ENCODE data around the gene MRPL23. TPM values are rescaled to one million over a fixed set of nuclear protein-coding genes. Genes with fewer than 3 reads are reported as not detected.

MRPL23 gene
- total and polyA plus RNA-seq, 9 of the 15 experiments (the other 6 are each of a cell fraction or from before 2014, with no cell fraction given) = 0.44 to 109 (median 37.4) TPM

DNA sequence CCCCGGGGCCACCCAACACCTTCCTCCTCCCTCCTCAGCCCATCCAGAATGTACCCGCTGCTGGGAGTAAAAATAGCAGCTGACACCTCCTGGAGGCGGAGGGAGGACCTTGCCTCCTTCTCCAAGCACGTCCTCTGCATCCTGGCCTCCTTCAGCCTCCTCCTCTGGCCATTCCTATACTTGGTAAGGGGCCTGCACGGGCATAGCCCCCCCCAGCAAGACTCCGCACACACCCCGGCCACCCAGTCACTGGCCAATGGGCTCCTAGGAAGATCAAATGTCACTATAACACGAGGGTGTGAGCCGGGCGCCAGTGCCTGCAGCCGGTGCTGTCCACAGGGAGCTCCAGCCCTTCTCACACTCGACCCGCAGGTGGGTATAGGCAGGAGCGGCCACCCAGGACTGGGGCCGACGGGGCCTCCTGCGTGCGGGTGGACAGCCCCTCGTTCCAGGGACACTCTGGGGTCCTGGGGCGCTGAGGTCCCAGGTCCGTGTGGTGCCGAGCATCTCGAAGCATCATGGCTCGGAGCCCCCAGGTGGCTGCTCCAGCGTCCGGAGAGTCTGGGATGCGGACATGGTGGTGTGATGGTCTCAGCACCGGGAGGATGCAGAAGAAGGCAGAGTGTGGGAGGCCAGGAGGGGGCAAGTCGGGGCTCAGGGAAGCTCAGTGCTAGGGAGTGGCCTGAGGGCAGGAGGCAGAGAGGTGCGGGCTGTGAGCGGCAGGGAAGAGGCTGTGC, 27.6 kb upstream of the MRPL23 start, which contains the start of gene TNNT3:
Gene TNNT3 (plus strand): TSS at position 313 of the 737 bp plus-strand sequence. CDS start 3,172 bp downstream, outside the sequence.
- DNase-seq (ENCODE audit: extremely low read depth in 1 of 4, low spot score in 3 of 4) (no peak), ATAC-seq (peak; percentile 28; the same call in 1 of the 3 replicates), FAIRE-seq (no peak)
- peaks cover 14 to 56% of the 10 kb centered on the region in 2 experiments; a peak in 4 of 5 replicates for H3K27me3 ChIP-seq (ENCODE audit: control insufficient read depth in 2 of 2, insufficient read depth in 2 of 2, low read length in 2 of 2)
- H3K36me3 ChIP-seq (ENCODE audit: control insufficient read depth, insufficient read depth, low read length) = no peaks in the 10 kb centered on the region
- no TSS peak for BruUV-seq (replicated peaks)
- ChIA-PET POLR2A (interaction anchor here (0.6 kb wide), 1 partner anchor 11 kb away, joined by 4 read pairs; no protein-coding TSS in a partner anchor), CTCF (ENCODE audit: low intra/inter-chr PET ratio) (no interaction called here)
- H3K4me3 ChIP-seq = no peak within 1 kb of the TSS
- peaks cover 9% of the 10 kb centered on the region; the same call in 1 of the 2 replicates for H4K20me1 ChIP-seq (replicated peaks; ENCODE audit: control insufficient read depth, insufficient read depth, low read length)
- H3K9me3 ChIP-seq (replicated peaks; ENCODE audit: control insufficient read depth, insufficient read depth, low read depth, low read length) = no peaks in the 10 kb centered on the region; the same call in 1 of the 2 replicates
- no peak within 1 kb of the TSS for H3K27ac ChIP-seq (ENCODE audit: extremely low read depth, low read depth, low read length)
- 3% methylated on average over 28 of the region's 31 CpGs for WGBS (ENCODE audit: insufficient coverage, low coverage, missing lambda C conversion rate)
- intact Hi-C loops (cut with micrococcal nuclease) = no loop called here
- H2AFZ ChIP-seq (ENCODE audit: low read depth, low read length) = no peak within 1 kb of the TSS
- no peak within 1 kb of the TSS for H3K4me2 ChIP-seq (ENCODE audit: insufficient read depth, low read length)
- H3K79me2 ChIP-seq (ENCODE audit: control insufficient read depth, insufficient read depth, low read length) = no peaks in the 10 kb centered on the region
- peaks cover 0 to 32% of the 10 kb centered on the region in 2 experiments; a peak in 1 of 5 replicates for H3K4me1 ChIP-seq (replicated peaks in 1 of 2; ENCODE audit: control insufficient read depth in 2 of 2, insufficient read depth in 2 of 2, low read length in 2 of 2)
- no peak within 1 kb of the TSS for H3K9ac ChIP-seq (ENCODE audit: insufficient read depth in 1 of 2, low read depth in 2 of 2, low read length in 2 of 2)
- no peaks in the 10 kb centered on the region for H3K9me1 ChIP-seq (ENCODE audit: control insufficient read depth, insufficient read depth, low read length)
- no peak for TF ChIP-seq KHSRP (IDR thresholded peaks at IDR 0.05)
- TF ChIP-seq TCF3 (CRISPR knock-in tag; IDR thresholded peaks at IDR 0.05) = no peak
- TF ChIP-seq, protein P1, sequence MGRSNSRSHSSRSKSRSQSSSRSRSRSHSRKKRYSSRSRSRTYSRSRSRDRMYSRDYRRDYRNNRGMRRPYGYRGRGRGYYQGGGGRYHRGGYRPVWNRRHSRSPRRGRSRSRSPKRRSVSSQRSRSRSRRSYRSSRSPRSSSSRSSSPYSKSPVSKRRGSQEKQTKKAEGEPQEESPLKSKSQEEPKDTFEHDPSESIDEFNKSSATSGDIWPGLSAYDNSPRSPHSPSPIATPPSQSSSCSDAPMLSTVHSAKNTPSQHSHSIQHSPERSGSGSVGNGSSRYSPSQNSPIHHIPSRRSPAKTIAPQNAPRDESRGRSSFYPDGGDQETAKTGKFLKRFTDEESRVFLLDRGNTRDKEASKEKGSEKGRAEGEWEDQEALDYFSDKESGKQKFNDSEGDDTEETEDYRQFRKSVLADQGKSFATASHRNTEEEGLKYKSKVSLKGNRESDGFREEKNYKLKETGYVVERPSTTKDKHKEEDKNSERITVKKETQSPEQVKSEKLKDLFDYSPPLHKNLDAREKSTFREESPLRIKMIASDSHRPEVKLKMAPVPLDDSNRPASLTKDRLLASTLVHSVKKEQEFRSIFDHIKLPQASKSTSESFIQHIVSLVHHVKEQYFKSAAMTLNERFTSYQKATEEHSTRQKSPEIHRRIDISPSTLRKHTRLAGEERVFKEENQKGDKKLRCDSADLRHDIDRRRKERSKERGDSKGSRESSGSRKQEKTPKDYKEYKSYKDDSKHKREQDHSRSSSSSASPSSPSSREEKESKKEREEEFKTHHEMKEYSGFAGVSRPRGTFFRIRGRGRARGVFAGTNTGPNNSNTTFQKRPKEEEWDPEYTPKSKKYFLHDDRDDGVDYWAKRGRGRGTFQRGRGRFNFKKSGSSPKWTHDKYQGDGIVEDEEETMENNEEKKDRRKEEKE (IDR thresholded peaks at IDR 0.05; ENCODE audit: borderline replicate concordance in 1 of 2, control insufficient read depth in 1 of 2, low read depth in 2 of 2, low read length in 1 of 2) = no peak
- no peak for TF ChIP-seq CBX5 (IDR thresholded peaks at IDR 0.05; ENCODE audit: borderline replicate concordance, low read depth)
- TF ChIP-seq CC2D1A (IDR thresholded peaks at IDR 0.05) = no peak
- TF ChIP-seq, protein P2, sequence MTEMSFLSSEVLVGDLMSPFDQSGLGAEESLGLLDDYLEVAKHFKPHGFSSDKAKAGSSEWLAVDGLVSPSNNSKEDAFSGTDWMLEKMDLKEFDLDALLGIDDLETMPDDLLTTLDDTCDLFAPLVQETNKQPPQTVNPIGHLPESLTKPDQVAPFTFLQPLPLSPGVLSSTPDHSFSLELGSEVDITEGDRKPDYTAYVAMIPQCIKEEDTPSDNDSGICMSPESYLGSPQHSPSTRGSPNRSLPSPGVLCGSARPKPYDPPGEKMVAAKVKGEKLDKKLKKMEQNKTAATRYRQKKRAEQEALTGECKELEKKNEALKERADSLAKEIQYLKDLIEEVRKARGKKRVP (CRISPR knock-in tag; IDR thresholded peaks at IDR 0.05) = no peak
- no peak for TF ChIP-seq HDAC3 (IDR thresholded peaks at IDR 0.05; ENCODE audit: borderline replicate concordance, partially characterized antibody)
- in situ Hi-C loops (cut with MboI) = loop anchor here (5.0 kb wide), 1 partner anchor 37 kb away; no protein-coding TSS in a partner anchor

All from K562 (cell line).